ENCODE data around the gene FLOT2. TPM values are rescaled to one million over a fixed set of nuclear protein-coding genes. Genes with fewer than 3 reads are reported as not detected.

FLOT2 gene
- polyA plus RNA-seq, 1 donor (not counting 4 experiments of a cell fraction or from before 2014, with no cell fraction given): 67.2 TPM

DNA sequence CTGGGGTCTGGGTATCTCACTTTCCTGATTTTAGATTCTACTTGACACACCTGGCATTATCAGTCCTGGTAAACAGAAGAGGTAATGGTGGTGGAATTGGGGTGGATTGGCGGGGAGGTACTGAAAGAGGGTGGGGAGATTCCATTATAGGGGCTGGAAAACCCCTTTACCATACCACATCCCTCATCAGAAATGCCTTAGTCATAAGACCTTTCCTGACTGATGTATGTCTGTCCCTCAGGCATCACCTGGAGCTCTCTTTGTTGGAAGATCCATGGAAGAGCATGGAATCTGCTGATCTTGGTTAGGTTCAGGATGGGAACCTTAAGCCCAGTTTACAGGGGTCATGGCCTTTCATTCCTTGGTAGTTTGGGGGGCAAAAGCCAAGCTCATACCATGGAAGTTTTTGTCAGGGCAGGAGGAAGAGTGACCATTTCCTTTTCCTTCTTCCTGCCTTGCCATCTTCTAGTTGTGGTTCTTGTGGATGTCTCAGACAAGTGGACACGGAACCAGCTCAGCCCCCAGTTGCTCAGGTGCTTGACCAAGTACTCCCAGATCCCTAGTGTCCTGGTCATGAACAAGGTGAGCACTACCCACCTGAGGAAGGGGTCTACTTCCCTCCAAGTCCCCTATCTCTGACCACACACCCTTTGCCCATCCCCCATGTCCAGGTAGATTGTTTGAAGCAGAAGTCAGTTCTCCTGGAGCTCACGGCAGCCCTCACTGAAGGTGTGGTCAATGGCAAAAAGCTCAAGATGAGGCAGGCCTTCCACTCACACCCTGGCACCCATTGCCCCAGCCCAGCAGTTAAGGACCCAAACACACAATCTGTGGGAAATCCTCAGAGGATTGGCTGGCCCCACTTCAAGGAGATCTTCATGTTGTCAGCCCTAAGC lies 39.4 kb downstream of the FLOT2 start:
- DNase-seq (ENCODE audit: low read depth, low spot score) (no peak), FAIRE-seq (no peak)
- no peaks in the 10 kb centered on the region for H3K9me1 ChIP-seq (ENCODE audit: control insufficient read depth, extremely low read depth, insufficient read depth, low read length)
- no peak overlapping the region for H3K9ac ChIP-seq (ENCODE audit: control insufficient read depth, extremely low read depth, insufficient read depth, low read length)
- no peak for TF ChIP-seq EZH2 (IDR thresholded peaks at IDR 0.05; ENCODE audit: low read length)
- H2AFZ ChIP-seq (ENCODE audit: control insufficient read depth, low read length): no peak overlapping the region
- H3K9me3 ChIP-seq (ENCODE audit: control insufficient read depth, low read depth, low read length): no peaks in the 10 kb centered on the region
- H3K79me2 ChIP-seq (ENCODE audit: control insufficient read depth, insufficient read depth, low read length): peaks cover 15% of the 10 kb centered on the region
- H3K4me3 ChIP-seq (ENCODE audit: control insufficient read depth in 2 of 3, extremely low read depth in 1 of 3, insufficient read depth in 2 of 3, low read depth in 1 of 3, low read length in 3 of 3): no peak overlapping the region
- H3K4me1 ChIP-seq (ENCODE audit: control insufficient read depth, extremely low read depth, insufficient read depth, low read length): peaks cover 11% of the 10 kb centered on the region
- peaks cover 27 to 29% of the 10 kb centered on the region in 2 experiments for H3K36me3 ChIP-seq (ENCODE audit: control insufficient read depth in 2 of 2, extremely low read depth in 1 of 2, insufficient read depth in 2 of 2, low read length in 2 of 2)
- no peaks in the 10 kb centered on the region for H3K27me3 ChIP-seq (ENCODE audit: control insufficient read depth, extremely low read depth, insufficient read depth, low read length)
- H3K27ac ChIP-seq (ENCODE audit: control insufficient read depth, insufficient read depth, low read length): no peak overlapping the region
- no peaks in the 10 kb centered on the region for H4K20me1 ChIP-seq (ENCODE audit: control insufficient read depth, extremely low read depth, insufficient read depth, low read length)
- dilution Hi-C loops (cut with MboI; ENCODE audit: extremely low pct_ligation_motif_present, low sequenced_read_pairs): no loop called here
- H3K4me2 ChIP-seq (ENCODE audit: control insufficient read depth, extremely low read depth, insufficient read depth, low read depth, low read length): no peak overlapping the region

DNA sequence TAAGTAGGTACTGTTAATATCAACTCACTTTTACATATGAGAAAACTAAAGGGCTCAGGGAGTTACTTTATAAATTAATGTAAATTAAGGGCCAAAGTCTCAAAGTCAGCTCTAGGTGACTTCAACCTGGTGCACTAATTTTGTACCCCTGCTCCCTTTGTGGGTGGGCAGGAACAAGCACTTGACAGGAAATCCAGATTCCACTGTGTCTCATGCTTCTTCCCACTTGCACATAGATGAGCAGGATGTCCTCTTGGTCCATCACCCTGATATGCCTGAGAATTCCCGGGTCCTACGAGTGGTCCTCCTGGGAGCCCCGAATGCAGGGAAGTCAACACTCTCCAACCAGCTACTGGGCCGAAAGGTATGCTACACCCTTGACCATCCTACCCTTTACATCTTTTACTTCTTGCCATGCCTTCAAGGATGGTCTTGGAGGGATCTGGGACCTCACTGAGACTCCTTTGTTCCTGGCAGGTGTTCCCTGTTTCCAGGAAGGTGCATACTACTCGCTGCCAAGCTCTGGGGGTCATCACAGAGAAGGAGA lies 41.4 kb downstream of the FLOT2 start:
- FAIRE-seq: no peak
- H3K36me3 ChIP-seq (ENCODE audit: control insufficient read depth in 2 of 2, extremely low read depth in 1 of 2, insufficient read depth in 2 of 2, low read length in 2 of 2): peaks cover 27 to 29% of the 10 kb centered on the region in 2 experiments
- H4K20me1 ChIP-seq (ENCODE audit: control insufficient read depth, extremely low read depth, insufficient read depth, low read length): no peaks in the 10 kb centered on the region
- peaks cover 15% of the 10 kb centered on the region for H3K79me2 ChIP-seq (ENCODE audit: control insufficient read depth, insufficient read depth, low read length)
- dilution Hi-C loops (cut with MboI; ENCODE audit: extremely low pct_ligation_motif_present, low sequenced_read_pairs): no loop called here
- no peak overlapping the region for H3K4me3 ChIP-seq (ENCODE audit: control insufficient read depth in 2 of 3, extremely low read depth in 1 of 3, insufficient read depth in 2 of 3, low read depth in 1 of 3, low read length in 3 of 3)
- no peak overlapping the region for H3K9ac ChIP-seq (ENCODE audit: control insufficient read depth, extremely low read depth, insufficient read depth, low read length)
- TF ChIP-seq, protein P1, sequence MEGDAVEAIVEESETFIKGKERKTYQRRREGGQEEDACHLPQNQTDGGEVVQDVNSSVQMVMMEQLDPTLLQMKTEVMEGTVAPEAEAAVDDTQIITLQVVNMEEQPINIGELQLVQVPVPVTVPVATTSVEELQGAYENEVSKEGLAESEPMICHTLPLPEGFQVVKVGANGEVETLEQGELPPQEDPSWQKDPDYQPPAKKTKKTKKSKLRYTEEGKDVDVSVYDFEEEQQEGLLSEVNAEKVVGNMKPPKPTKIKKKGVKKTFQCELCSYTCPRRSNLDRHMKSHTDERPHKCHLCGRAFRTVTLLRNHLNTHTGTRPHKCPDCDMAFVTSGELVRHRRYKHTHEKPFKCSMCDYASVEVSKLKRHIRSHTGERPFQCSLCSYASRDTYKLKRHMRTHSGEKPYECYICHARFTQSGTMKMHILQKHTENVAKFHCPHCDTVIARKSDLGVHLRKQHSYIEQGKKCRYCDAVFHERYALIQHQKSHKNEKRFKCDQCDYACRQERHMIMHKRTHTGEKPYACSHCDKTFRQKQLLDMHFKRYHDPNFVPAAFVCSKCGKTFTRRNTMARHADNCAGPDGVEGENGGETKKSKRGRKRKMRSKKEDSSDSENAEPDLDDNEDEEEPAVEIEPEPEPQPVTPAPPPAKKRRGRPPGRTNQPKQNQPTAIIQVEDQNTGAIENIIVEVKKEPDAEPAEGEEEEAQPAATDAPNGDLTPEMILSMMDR (optimal IDR thresholded peaks at IDR 0.05 in 1 of 3, IDR thresholded peaks at IDR 0.05 in 1 of 3, conservative IDR thresholded peaks at IDR 0.05 in 1 of 3; ENCODE audit: extremely low read depth in 1 of 3, insufficient read depth in 2 of 3, low read length in 3 of 3): no peak
- no peak for TF ChIP-seq EZH2 (IDR thresholded peaks at IDR 0.05; ENCODE audit: low read length)
- peaks cover 11% of the 10 kb centered on the region for H3K4me1 ChIP-seq (ENCODE audit: control insufficient read depth, extremely low read depth, insufficient read depth, low read length)
- H3K9me3 ChIP-seq (ENCODE audit: control insufficient read depth, low read depth, low read length): no peaks in the 10 kb centered on the region
- no peaks in the 10 kb centered on the region for H3K9me1 ChIP-seq (ENCODE audit: control insufficient read depth, extremely low read depth, insufficient read depth, low read length)
- H3K27ac ChIP-seq (ENCODE audit: control insufficient read depth, insufficient read depth, low read length): no peak overlapping the region
- H3K4me2 ChIP-seq (ENCODE audit: control insufficient read depth, extremely low read depth, insufficient read depth, low read depth, low read length): peak overlapping the region; percentile 96
- no peak overlapping the region for H2AFZ ChIP-seq (ENCODE audit: control insufficient read depth, low read length)
- no peaks in the 10 kb centered on the region for H3K27me3 ChIP-seq (ENCODE audit: control insufficient read depth, extremely low read depth, insufficient read depth, low read length)
- DNase-seq (ENCODE audit: low read depth, low spot score): no peak

All from keratinocyte (primary cell).